Panc1 (cell line): ENCODE measurements around the gene DENND11. TPM values are rescaled to one million over a fixed set of nuclear protein-coding genes. Genes with fewer than 3 reads are reported as not detected.

Experiments used
- ATAC-seq: fragments of 200-7000 bp; cut with Tn5 transposase; 2 replicates; pipeline ENCODE4 v1.9.1; 2020; ENCODE audit warnings: mild to moderate bottlenecking, moderate library complexity
- BruUV-seq: library from RNA; stranded (reverse); fragments of 400-500 nt; replicated peaks from 2 replicates; lab custom pipeline; 2021; lab: Mats Ljungman, UMichigan
- CTCF ChIA-PET: fragments of 300-600 bp; sonication (Branson Sonifier 250); formaldehyde crosslinking; loops from one replicate; lab custom pipeline; 2022; ENCODE audit warnings: antibody characterized with exemption; lab: Charles Lee
- POLR2A ChIA-PET: fragments of 300-600 bp; sonication (Branson Sonifier 250); formaldehyde crosslinking; loops from one replicate; lab custom pipeline; 2022; ENCODE audit warnings: antibody characterized with exemption; lab: Charles Lee
- DNase-seq: peaks from one replicate; pipeline ENCODE4 v3.0.0-alpha.2; 2010; ENCODE audit warnings: low read depth, low spot score
- H3K27ac ChIP-seq: 2 replicates; pipeline ENCODE4 v1.5.1; 2011; ENCODE audit warnings: mild to moderate bottlenecking, low read length, inconsistent platforms
- H3K27me3 ChIP-seq: fragments of 200-500 bp; sonication (Bioruptor generic); 2 replicates; pipeline ENCODE4 v1.6.0; 2014; ENCODE audit warnings: low read length, inconsistent platforms; ENCODE audit not compliant: control insufficient read depth, insufficient read depth
- H3K36me3 ChIP-seq: fragments of 200-500 bp; sonication (Bioruptor generic); 2 replicates; pipeline ENCODE4 v1.5.1; 2014; ENCODE audit warnings: inconsistent platforms, mild to moderate bottlenecking, low read length, moderate library complexity; ENCODE audit not compliant: control insufficient read depth, insufficient read depth
- H3K4me1 ChIP-seq: 2 replicates; pipeline ENCODE4 v1.5.1; 2011; ENCODE audit warnings: inconsistent platforms, mild to moderate bottlenecking, low read length, moderate library complexity; ENCODE audit not compliant: control insufficient read depth, insufficient read depth
- H3K4me3 ChIP-seq, 2 experiments: 2 replicates each; pipeline ENCODE4 v1.5.1; 2011 to 2012; ENCODE audit warnings: low read depth in 2 of 2, low read length in 2 of 2, mild to moderate bottlenecking in 2 of 2, inconsistent platforms in 1 of 2, moderate library complexity in 1 of 2
- H3K9me3 ChIP-seq: fragments of 200-500 bp; sonication (Bioruptor generic); 2 replicates; pipeline ENCODE4 v1.5.1; 2014; ENCODE audit warnings: low read depth, mild to moderate bottlenecking, inconsistent platforms, low read length, moderate library complexity; ENCODE audit not compliant: control insufficient read depth, insufficient read depth
- POLR2AphosphoS5 ChIP-seq: IDR thresholded peaks from 2 replicates; pipeline ENCODE4 v1.6.1; 2012; ENCODE audit warnings: mild to moderate bottlenecking, low read depth, low read length, moderate library complexity
- SIN3A ChIP-seq: IDR thresholded peaks from 2 replicates; pipeline ENCODE4 v1.6.1; 2012; ENCODE audit warnings: low read depth, mild to moderate bottlenecking, low read length, moderate library complexity, borderline replicate concordance; ENCODE audit not compliant: insufficient read depth
- TCF7L2 ChIP-seq: IDR thresholded peaks from 2 replicates; pipeline ENCODE4 v1.6.1; 2011; ENCODE audit warnings: mild to moderate bottlenecking, low read depth, low read length, inconsistent platforms
- in situ Hi-C: cut with HindIII; loops from 2 replicates; pipeline ENCODE4 v1.10.0; 2016; ENCODE audit warnings: low sequenced_read_pairs, low pct_unique_long_range_greater_than_20kb
- intact Hi-C: fragments of 100-400 bp; cut with micrococcal nuclease; formaldehyde crosslinking; loops from one replicate; pipeline ENCODE4 v1.10.0; 2022; ENCODE audit not compliant: unreplicated experiment
- total RNA-seq: library from RNA; stranded (reverse); gene quantifications from one replicate; pipeline ENCODE4 v1.2.1, GENCODE V29; 2021; ENCODE audit not compliant: unreplicated experiment
- TF ChIP-seq, protein P1 (sequence below): fragments of 450-650 bp; IDR thresholded peaks from 2 replicates; pipeline ENCODE4 v1.5.1; 2017; ENCODE audit warnings: mild to moderate bottlenecking
- TF ChIP-seq, protein P2 (sequence below), 2 experiments: IDR thresholded peaks; 2 replicates each; pipeline ENCODE4 v1.6.1; 2011 to 2012; ENCODE audit warnings: low read depth in 2 of 2, control low read depth in 1 of 2, low read length in 1 of 2, mild to moderate bottlenecking in 1 of 2, moderate library complexity in 1 of 2; ENCODE audit not compliant: insufficient read depth in 1 of 2

The DENND11 gene
- total RNA-seq, 1 experiment from 2014 or later: 10.4 TPM

DNA sequence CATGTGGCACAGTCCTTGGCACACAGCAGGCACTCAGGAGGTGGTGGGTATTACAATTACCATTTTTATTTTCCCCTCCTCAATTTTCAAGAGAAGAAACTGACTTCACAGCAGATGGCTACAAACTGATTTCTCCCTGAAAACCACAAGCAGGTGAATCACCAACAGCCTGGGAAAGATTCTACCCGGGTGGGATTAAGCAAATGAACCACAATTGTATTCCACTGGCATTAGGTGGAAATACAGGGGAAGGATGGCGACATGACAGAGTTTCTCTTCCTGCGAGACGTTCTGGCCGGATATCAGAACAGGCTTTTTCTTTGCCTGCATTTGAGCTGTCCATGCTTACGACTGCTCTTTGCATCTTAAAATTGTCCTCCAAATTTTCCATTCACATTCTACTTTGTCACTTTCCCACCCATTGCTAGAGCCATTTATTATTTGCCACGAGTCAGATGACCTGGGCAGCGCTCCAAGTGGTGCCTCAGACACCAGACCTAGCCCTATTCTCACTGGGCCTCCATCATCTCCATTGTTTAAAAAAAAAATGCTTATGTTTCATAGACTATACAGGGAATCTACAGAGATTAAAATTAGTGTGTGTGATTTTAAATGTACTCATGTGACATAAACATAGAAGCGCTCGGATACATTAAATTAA, 4.6 kb downstream of the DENND11 start:
- Histone ChIP-seq H3K4me1 (peaks cover 9% of the 10 kb centered on the region; the same call in 1 of the 2 replicates), H3K36me3 (no peaks in the 10 kb centered on the region), H3K27me3 (no peaks in the 10 kb centered on the region), H3K27ac (no peak overlapping the region), H3K4me3 (no peak overlapping the region), H3K9me3 (no peaks in the 10 kb centered on the region)
- POLR2A ChIA-PET: interaction anchor here (1.0 kb wide), 1 partner anchor 19 kb away, joined by 4 read pairs; no protein-coding TSS in a partner anchor
- BruUV-seq: no TSS peak
- TF ChIP-seq TCF7L2: no peak
- TF ChIP-seq SIN3A: no peak
- TF ChIP-seq, protein P1, sequence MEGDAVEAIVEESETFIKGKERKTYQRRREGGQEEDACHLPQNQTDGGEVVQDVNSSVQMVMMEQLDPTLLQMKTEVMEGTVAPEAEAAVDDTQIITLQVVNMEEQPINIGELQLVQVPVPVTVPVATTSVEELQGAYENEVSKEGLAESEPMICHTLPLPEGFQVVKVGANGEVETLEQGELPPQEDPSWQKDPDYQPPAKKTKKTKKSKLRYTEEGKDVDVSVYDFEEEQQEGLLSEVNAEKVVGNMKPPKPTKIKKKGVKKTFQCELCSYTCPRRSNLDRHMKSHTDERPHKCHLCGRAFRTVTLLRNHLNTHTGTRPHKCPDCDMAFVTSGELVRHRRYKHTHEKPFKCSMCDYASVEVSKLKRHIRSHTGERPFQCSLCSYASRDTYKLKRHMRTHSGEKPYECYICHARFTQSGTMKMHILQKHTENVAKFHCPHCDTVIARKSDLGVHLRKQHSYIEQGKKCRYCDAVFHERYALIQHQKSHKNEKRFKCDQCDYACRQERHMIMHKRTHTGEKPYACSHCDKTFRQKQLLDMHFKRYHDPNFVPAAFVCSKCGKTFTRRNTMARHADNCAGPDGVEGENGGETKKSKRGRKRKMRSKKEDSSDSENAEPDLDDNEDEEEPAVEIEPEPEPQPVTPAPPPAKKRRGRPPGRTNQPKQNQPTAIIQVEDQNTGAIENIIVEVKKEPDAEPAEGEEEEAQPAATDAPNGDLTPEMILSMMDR: no peak
- no peak for TF ChIP-seq POLR2AphosphoS5
- TF ChIP-seq, protein P2, sequence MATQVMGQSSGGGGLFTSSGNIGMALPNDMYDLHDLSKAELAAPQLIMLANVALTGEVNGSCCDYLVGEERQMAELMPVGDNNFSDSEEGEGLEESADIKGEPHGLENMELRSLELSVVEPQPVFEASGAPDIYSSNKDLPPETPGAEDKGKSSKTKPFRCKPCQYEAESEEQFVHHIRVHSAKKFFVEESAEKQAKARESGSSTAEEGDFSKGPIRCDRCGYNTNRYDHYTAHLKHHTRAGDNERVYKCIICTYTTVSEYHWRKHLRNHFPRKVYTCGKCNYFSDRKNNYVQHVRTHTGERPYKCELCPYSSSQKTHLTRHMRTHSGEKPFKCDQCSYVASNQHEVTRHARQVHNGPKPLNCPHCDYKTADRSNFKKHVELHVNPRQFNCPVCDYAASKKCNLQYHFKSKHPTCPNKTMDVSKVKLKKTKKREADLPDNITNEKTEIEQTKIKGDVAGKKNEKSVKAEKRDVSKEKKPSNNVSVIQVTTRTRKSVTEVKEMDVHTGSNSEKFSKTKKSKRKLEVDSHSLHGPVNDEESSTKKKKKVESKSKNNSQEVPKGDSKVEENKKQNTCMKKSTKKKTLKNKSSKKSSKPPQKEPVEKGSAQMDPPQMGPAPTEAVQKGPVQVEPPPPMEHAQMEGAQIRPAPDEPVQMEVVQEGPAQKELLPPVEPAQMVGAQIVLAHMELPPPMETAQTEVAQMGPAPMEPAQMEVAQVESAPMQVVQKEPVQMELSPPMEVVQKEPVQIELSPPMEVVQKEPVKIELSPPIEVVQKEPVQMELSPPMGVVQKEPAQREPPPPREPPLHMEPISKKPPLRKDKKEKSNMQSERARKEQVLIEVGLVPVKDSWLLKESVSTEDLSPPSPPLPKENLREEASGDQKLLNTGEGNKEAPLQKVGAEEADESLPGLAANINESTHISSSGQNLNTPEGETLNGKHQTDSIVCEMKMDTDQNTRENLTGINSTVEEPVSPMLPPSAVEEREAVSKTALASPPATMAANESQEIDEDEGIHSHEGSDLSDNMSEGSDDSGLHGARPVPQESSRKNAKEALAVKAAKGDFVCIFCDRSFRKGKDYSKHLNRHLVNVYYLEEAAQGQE (IDR thresholded peaks at IDR 0.05; ENCODE audit: insufficient read depth in 1 of 2, low read depth in 2 of 2, low read length in 1 of 2): no peak
- in situ Hi-C loops: no loop called here
- ATAC-seq (no peak), DNase-seq (no peak)
- intact Hi-C loops: no loop called here
- CTCF ChIA-PET: no interaction called here

DNA sequence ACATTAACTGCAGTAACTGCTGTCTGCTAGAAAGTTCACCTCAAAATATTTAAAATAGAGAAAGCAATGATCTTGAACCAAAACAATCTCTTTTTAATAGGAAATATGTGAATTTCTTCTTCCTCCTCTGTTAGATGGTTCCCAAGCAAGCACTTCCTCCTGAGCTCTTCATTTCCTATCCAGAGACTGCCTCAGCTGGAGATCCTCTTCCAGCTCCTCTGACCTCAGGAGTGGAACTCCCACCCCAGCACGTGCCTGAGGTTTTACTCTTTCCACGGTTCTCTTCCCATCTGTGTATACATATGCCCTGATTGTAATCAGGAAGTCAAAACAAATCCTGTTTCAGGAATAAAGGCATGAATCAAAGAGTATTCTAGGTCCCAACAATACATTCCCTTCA, 5.6 kb downstream of the DENND11 start:
- DNase-seq (no peak), ATAC-seq (no peak)
- Histone ChIP-seq H3K27me3 (no peaks in the 10 kb centered on the region), H3K36me3 (no peaks in the 10 kb centered on the region), H3K9me3 (no peaks in the 10 kb centered on the region), H3K4me3 (no peak overlapping the region), H3K27ac (no peak overlapping the region), H3K4me1 (peaks cover 9% of the 10 kb centered on the region; the same call in 1 of the 2 replicates)
- CTCF ChIA-PET: no interaction called here
- in situ Hi-C loops: no loop called here
- BruUV-seq: no TSS peak
- POLR2A ChIA-PET: interaction anchor here (1.0 kb wide), 1 partner anchor 18 kb away, joined by 4 read pairs; no protein-coding TSS in a partner anchor
- intact Hi-C loops: no loop called here
- TF ChIP-seq, protein P1: no peak
- TF ChIP-seq TCF7L2 (no peak), POLR2AphosphoS5 (no peak), SIN3A (no peak)
- TF ChIP-seq, protein P2 (IDR thresholded peaks at IDR 0.05; ENCODE audit: insufficient read depth in 1 of 2, low read depth in 2 of 2, low read length in 1 of 2): no peak
